Esophagus muscularis mucosa (tissue), 4 donors: Measurements from ENCODE around the gene SELENOO. TPM values are rescaled to one million over a fixed set of nuclear protein-coding genes. Genes with fewer than 3 reads are reported as not detected.

Source experiments
- DNase-seq: peaks from one replicate; pipeline ENCODE4 v3.0.0-alpha.2; 2017; ENCODE audit errors: extremely low spot score
- H3K27ac ChIP-seq, 4 donors: fragments of 200-600 bp; sonication (generic); replicated peaks in 1 of 4; 1 replicate in 3 of 4; 2 replicates in 1 of 4; pipeline ENCODE4 v1.5.1; 2016 to 2019; ENCODE audit warnings: mild to moderate bottlenecking in 1 of 4
- H3K27me3 ChIP-seq, 4 donors: fragments of 200-600 bp; sonication (generic); one replicate each; pipeline versions ENCODE4 v1.5.1 to v1.6.0; 2016 to 2019
- H3K36me3 ChIP-seq, 4 donors: fragments of 200-600 bp; sonication (generic); one replicate each; pipeline ENCODE4 v1.5.1; 2016 to 2019
- H3K4me1 ChIP-seq, 4 donors: fragments of 200-600 bp; sonication (generic); one replicate each; pipeline ENCODE4 v1.5.1; 2016 to 2019
- H3K4me3 ChIP-seq, 4 donors: fragments of 200-600 bp; sonication (generic); 1 replicate in 2 of 4; 2 replicates in 2 of 4; pipeline ENCODE4 v1.5.1; 2016 to 2019; ENCODE audit warnings: mild to moderate bottlenecking in 4 of 4, moderate library complexity in 1 of 4
- H3K9me3 ChIP-seq, 4 donors: fragments of 200-600 bp; sonication (generic); 1 replicate in 3 of 4; 2 replicates in 1 of 4; pipeline ENCODE4 v1.5.1; 2016 to 2019
- CTCF ChIP-seq, 3 experiments: fragments of 200-600 bp in 2 of 3; fragments of 450-650 bp in 1 of 3; sonication (generic) in 2 of 3; IDR thresholded peaks; one replicate each; pipeline ENCODE4 v1.5.1; 2017 to 2019; ENCODE audit warnings: antibody characterized with exemption in 3 of 3, mild to moderate bottlenecking in 2 of 3, moderate library complexity in 1 of 3
- EP300 ChIP-seq: sonication (generic); formaldehyde crosslinking; IDR thresholded peaks from one replicate; pipeline ENCODE4 v1.6.1; 2017; ENCODE audit warnings: antibody characterized with exemption
- POLR2A ChIP-seq: fragments of 450-650 bp; IDR thresholded peaks from one replicate; pipeline ENCODE4 v1.6.1; 2017; ENCODE audit warnings: antibody characterized with exemption, moderate library complexity, mild to moderate bottlenecking, low read depth
- POLR2AphosphoS5 ChIP-seq, 2 donors: sonication (generic); formaldehyde crosslinking; IDR thresholded peaks; one replicate each; pipeline ENCODE4 v1.6.1; 2017; ENCODE audit warnings: antibody characterized with exemption in 2 of 2
- WGBS: methylation state at CpG from one replicate; pipeline ENCODE4 v1.1.5; 2018; 5-methylcytosine and 5-hydroxymethylcytosine counted together
- intact Hi-C: fragments of 100-400 bp; cut with DNase I; formaldehyde crosslinking; loops from one replicate; pipeline ENCODE4 v1.15.1; 2023
- total RNA-seq, 4 donors: library from RNA; depleted of rRNA; stranded (reverse); fragments of >200 nt; gene quantifications; one replicate each; pipeline versions ENCODE4 v1.1.0 to v1.2.1, GENCODE V29; 2016

The SELENOO gene
- total RNA-seq, 4 donors from 2014 or later: 22.4 to 41.0 (median 23.0) TPM

DNA sequence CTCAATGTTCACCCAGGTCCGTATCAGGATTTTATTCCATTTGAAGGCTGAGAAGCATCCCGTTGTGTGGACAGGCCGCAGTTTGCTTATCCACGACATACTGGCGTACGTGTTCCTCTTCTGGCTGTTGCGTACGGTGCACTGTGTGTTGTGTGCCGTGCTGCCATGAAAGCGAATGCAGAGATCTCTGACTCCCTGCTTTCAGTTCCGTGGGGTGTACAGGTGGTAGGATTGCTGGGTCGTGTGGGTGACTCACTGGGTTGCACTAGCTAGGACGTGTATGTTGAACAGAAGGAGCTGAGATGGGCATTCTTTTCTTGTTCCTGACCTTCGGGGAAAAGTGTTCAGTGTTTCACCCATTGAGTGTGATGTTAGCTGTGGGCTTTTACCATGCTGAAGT lies 10.3 kb downstream of the SELENOO start:
- intact Hi-C loops: no loop called here
- no peaks in the 10 kb centered on the region for H3K9me3 ChIP-seq
- peaks cover 23 to 97% (median 89%) of the 10 kb centered on the region in 4 donors for H3K36me3 ChIP-seq
- H3K27me3 ChIP-seq: no peaks in the 10 kb centered on the region
- DNase-seq: no peak
- H3K27ac ChIP-seq: no peak overlapping the region
- 91% methylated on average over 14 of the region's 14 CpGs for WGBS
- peaks cover 17 to 41% (median 27%) of the 10 kb centered on the region in 4 donors for H3K4me1 ChIP-seq
- TF ChIP-seq EP300 (no peak), POLR2AphosphoS5 (IDR thresholded peaks at IDR 0.05) (no peak), CTCF (IDR thresholded peaks at IDR 0.05) (no peak), POLR2A (no peak)
- no peak overlapping the region for H3K4me3 ChIP-seq

GRCh38 chr22:50213263-50213662 lies 12.5 kb downstream of the SELENOO start:
- Histone ChIP-seq H3K36me3 (peaks cover 42 to 97% (median 92%) of the 10 kb centered on the region in 4 donors), H3K4me1 (peaks cover 0 to 24% (median 10%) of the 10 kb centered on the region in 4 donors), H3K4me3 (no peak overlapping the region), H3K27me3 (no peaks in the 10 kb centered on the region), H3K9me3 (no peaks in the 10 kb centered on the region), H3K27ac (no peak overlapping the region)
- 96% methylated on average over 9 of the region's 9 CpGs for WGBS
- TF ChIP-seq CTCF (IDR thresholded peaks at IDR 0.05): no peak
- no peak for TF ChIP-seq EP300
- TF ChIP-seq POLR2AphosphoS5 (IDR thresholded peaks at IDR 0.05): no peak
- intact Hi-C loops: no loop called here
- DNase-seq: no peak

DNA sequence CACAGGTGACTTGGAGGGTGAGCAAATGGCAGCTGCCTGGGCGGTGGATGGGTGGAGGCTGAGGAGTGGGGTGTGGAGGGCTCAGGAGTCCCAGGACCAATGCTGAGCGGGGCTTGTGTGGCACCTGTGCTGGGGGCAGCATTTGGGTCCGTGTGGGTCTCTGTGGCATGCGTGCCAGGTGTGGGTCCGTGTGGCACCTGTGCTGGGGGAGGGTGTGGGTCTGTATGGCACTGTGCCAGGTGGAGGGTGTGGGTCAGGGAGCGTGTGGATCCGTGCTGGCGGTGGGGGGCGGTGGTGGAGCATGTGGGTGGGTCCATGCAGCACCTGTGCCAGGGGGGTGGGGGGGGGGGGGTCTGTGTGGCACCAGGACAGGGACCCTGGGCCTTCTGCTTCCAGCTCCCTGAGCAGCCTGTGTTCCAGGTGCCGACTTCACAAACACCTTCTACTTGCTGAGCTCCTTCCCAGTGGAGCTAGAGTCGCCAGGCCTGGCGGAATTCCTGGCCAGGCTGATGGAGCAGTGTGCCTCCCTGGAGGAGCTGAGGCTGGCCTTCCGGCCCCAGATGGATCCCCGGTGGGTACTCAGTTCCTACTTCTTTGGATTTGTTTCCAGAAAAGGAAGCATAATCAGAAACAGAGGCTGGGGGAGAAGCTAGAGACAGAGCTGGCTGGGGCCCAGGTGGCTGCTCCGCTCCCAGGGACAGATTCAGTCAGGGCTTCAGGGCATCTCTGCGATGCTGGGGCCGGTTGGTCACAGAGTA lies 14.7 kb downstream of the SELENOO start:
- TF ChIP-seq CTCF (IDR thresholded peaks at IDR 0.05): no peak
- intact Hi-C loops: no loop called here
- H3K9me3 ChIP-seq: no peaks in the 10 kb centered on the region
- no peak for DNase-seq
- peaks cover 6 to 20% (median 12%) of the 10 kb centered on the region in 4 donors for H3K4me1 ChIP-seq
- no peaks in the 10 kb centered on the region for H3K27me3 ChIP-seq
- H3K4me3 ChIP-seq: no peak overlapping the region
- 76% methylated on average over 11 of the region's 17 CpGs for WGBS
- peaks cover 47 to 97% (median 93%) of the 10 kb centered on the region in 4 donors for H3K36me3 ChIP-seq
- H3K27ac ChIP-seq: no peak overlapping the region

DNA sequence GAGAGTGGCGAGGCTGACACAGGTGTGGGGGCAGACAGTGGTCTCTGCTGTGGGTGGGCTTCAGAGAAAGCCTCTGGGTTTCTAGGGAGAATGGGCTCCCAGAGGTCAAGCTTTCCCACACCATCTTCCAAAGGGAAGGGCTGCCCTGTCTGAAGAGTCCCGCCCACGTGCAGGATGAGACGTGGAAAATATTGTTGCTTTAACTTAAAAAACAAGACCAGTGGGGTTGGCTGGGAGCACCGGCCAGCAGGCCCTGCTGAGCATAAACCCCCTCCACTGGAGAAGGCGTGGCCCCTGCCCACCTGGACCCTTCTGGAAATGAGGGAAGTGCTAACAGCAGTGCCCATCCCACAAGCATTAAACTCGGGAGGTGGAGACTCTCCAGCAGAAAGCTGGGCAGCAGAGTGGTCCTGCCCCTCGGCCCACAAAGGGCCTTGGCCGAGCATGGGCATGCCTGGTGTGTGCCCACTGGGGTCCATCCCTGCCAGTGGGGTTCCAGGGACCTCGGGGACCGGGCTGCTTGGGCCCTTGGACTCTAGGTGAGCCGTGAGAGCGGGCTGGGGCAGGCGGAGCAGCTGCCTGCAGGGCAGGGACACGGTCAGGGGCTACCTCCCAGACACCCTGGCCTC lies 15.4 kb downstream of the SELENOO start:
- WGBS: 72% methylated on average over 10 of the region's 15 CpGs
- DNase-seq: no peak
- intact Hi-C loops: no loop called here
- TF ChIP-seq EP300: no peak
- no peak for TF ChIP-seq CTCF (IDR thresholded peaks at IDR 0.05)
- no peak for TF ChIP-seq POLR2AphosphoS5 (IDR thresholded peaks at IDR 0.05)
- TF ChIP-seq POLR2A: no peak
- Histone ChIP-seq H3K27ac (no peak overlapping the region), H3K9me3 (no peaks in the 10 kb centered on the region), H3K4me3 (no peak overlapping the region), H3K4me1 (peaks cover 6 to 18% (median 12%) of the 10 kb centered on the region in 4 donors), H3K27me3 (no peaks in the 10 kb centered on the region), H3K36me3 (peaks cover 47 to 97% (median 93%) of the 10 kb centered on the region in 4 donors)
